SK-N-SH treated with all-trans-retinoic acid at 6 μM for 48 hours (cell line): ENCODE data around the gene STK11.

Experiments
- ZC3H10 ChIP-seq: fragments of 250-450 bp; sonication (Bioruptor Pico); IDR thresholded peaks from 2 replicates; pipeline ENCODE4 v1.5.1; 2021; ENCODE audit warnings: mild to moderate bottlenecking, moderate library complexity
- TF ChIP-seq, protein P1 (sequence below): fragments of 250-450 bp; sonication (Bioruptor Pico); IDR thresholded peaks from 2 replicates; pipeline ENCODE4 v1.5.0; 2020; ENCODE audit warnings: mild to moderate bottlenecking, moderate library complexity
- TF ChIP-seq, protein P2 (sequence below): fragments of 250-450 bp; sonication (Bioruptor Pico); IDR thresholded peaks from 2 replicates; pipeline ENCODE4 v1.8.0; 2021; ENCODE audit warnings: low read depth, mild to moderate bottlenecking, moderate library complexity, borderline replicate concordance

DNA sequence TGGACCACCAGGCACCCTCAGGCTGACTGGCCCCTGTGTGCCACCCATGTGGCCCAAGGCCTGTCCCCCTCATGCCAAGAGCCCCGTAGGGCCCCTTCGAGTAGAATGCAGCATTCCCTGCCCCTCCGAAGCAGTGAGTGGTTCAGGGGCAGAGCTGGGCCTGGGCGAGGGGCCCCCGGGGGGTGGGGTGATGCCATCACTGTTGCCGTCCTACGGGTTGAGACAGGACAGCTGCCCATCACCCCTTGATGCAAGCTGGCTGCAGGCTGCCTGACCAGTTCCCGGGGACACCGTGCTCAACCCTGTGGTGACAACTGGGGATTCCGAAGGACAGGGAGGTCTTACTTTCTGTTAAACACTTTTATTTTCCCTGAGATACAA, 36.2 kb upstream of the STK11 start:
- TF ChIP-seq ZC3H10, result no peak
- TF ChIP-seq, protein P1, sequence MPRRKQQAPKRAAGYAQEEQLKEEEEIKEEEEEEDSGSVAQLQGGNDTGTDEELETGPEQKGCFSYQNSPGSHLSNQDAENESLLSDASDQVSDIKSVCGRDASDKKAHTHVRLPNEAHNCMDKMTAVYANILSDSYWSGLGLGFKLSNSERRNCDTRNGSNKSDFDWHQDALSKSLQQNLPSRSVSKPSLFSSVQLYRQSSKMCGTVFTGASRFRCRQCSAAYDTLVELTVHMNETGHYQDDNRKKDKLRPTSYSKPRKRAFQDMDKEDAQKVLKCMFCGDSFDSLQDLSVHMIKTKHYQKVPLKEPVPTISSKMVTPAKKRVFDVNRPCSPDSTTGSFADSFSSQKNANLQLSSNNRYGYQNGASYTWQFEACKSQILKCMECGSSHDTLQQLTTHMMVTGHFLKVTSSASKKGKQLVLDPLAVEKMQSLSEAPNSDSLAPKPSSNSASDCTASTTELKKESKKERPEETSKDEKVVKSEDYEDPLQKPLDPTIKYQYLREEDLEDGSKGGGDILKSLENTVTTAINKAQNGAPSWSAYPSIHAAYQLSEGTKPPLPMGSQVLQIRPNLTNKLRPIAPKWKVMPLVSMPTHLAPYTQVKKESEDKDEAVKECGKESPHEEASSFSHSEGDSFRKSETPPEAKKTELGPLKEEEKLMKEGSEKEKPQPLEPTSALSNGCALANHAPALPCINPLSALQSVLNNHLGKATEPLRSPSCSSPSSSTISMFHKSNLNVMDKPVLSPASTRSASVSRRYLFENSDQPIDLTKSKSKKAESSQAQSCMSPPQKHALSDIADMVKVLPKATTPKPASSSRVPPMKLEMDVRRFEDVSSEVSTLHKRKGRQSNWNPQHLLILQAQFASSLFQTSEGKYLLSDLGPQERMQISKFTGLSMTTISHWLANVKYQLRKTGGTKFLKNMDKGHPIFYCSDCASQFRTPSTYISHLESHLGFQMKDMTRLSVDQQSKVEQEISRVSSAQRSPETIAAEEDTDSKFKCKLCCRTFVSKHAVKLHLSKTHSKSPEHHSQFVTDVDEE (CRISPR knock-in tag), result no peak
- TF ChIP-seq, protein P2, sequence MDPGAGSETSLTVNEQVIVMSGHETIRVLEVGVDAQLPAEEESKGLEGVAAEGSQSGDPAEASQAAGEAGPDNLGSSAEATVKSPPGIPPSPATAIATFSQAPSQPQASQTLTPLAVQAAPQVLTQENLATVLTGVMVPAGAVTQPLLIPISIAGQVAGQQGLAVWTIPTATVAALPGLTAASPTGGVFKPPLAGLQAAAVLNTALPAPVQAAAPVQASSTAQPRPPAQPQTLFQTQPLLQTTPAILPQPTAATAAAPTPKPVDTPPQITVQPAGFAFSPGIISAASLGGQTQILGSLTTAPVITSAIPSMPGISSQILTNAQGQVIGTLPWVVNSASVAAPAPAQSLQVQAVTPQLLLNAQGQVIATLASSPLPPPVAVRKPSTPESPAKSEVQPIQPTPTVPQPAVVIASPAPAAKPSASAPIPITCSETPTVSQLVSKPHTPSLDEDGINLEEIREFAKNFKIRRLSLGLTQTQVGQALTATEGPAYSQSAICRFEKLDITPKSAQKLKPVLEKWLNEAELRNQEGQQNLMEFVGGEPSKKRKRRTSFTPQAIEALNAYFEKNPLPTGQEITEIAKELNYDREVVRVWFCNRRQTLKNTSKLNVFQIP (CRISPR knock-in tag), result no peak
